Sigmoid colon (tissue), 7 donors: ENCODE data around the gene ANKIB1. TPM values are rescaled to one million over a fixed set of nuclear protein-coding genes. Genes with fewer than 3 reads are reported as not detected.

ENCODE experiments used
- DNase-seq: peaks from one replicate; pipeline ENCODE4 v3.0.0-alpha.2; 2019
- H3K27ac ChIP-seq, 4 donors: fragments of 200-600 bp; sonication (generic); one replicate each; pipeline ENCODE4 v1.5.1; 2016 to 2019; ENCODE audit warnings: mild to moderate bottlenecking in 1 of 4
- H3K27me3 ChIP-seq, 3 donors: fragments of 200-600 bp; sonication (generic); one replicate each; pipeline ENCODE4 v1.5.1; 2019; ENCODE audit warnings: mild to moderate bottlenecking in 1 of 3
- H3K36me3 ChIP-seq, 4 donors: fragments of 200-600 bp; sonication (generic); one replicate each; pipeline ENCODE4 v1.5.1; 2016 to 2019
- H3K4me1 ChIP-seq, 4 donors: fragments of 200-600 bp; sonication (generic); one replicate each; pipeline ENCODE4 v1.5.1; 2017 to 2019
- H3K4me3 ChIP-seq, 4 donors: fragments of 200-600 bp; sonication (generic); one replicate each; pipeline ENCODE4 v1.5.1; 2017 to 2019; ENCODE audit warnings: mild to moderate bottlenecking in 2 of 4, moderate library complexity in 1 of 4
- H3K9me3 ChIP-seq, 4 donors: fragments of 200-600 bp in 3 of 4; sonication (generic) in 3 of 4; one replicate each; pipeline versions ENCODE4 v1.5.1 to v1.6.1; 2013 to 2019
- EP300 ChIP-seq, 4 donors: sonication (generic); formaldehyde crosslinking; IDR thresholded peaks; one replicate each; pipeline ENCODE4 v1.6.1; 2017; ENCODE audit warnings: antibody characterized with exemption in 4 of 4
- POLR2A ChIP-seq, 2 donors: fragments of 450-650 bp; IDR thresholded peaks; one replicate each; pipeline ENCODE4 v1.6.1; 2016; ENCODE audit warnings: antibody characterized with exemption in 2 of 2, mild to moderate bottlenecking in 2 of 2, moderate library complexity in 2 of 2
- POLR2AphosphoS5 ChIP-seq, 4 donors: sonication (generic); formaldehyde crosslinking; IDR thresholded peaks; one replicate each; pipeline ENCODE4 v1.6.1; 2017; ENCODE audit warnings: antibody characterized with exemption in 4 of 4
- WGBS, 2 donors: extraction: QIAGEN DNeasy Blood & Tissue Kit; methylation state at CpG; one replicate each; pipeline ENCODE4 v1.1.7; 2013; 5-methylcytosine and 5-hydroxymethylcytosine counted together
- intact Hi-C: fragments of 100-400 bp; cut with DNase I; formaldehyde crosslinking; loops from one replicate; pipeline ENCODE4 v1.15.1; 2023
- polyA plus RNA-seq, 3 donors: library from polyadenylated mRNA; stranded (reverse); fragments of 200-250 nt; gene quantifications; one replicate each; pipeline ENCODE4 v1.2.3, GENCODE V29; 2013
- total RNA-seq, 4 donors: library from RNA; depleted of rRNA; stranded (reverse); fragments of >200 nt; gene quantifications; one replicate each; pipeline ENCODE4 v1.1.0, GENCODE V29; 2016
- TF ChIP-seq, protein P1 (sequence below), 4 experiments: fragments of 450-650 bp in 3 of 4; fragments of 200-600 bp in 1 of 4; IDR thresholded peaks; one replicate each; pipeline ENCODE4 v1.5.1; 2016 to 2019; ENCODE audit warnings: antibody characterized with exemption in 4 of 4, mild to moderate bottlenecking in 3 of 4, moderate library complexity in 2 of 4
- donor health status: healthy with polysubstance abuse.
- donor health status: Bipolar disorder and iron deficiency.
- donor health status: healthy.

Gene ANKIB1
- total and polyA plus RNA-seq, 7 donors = 12.6 to 37.5 (median 24.6) TPM

DNA sequence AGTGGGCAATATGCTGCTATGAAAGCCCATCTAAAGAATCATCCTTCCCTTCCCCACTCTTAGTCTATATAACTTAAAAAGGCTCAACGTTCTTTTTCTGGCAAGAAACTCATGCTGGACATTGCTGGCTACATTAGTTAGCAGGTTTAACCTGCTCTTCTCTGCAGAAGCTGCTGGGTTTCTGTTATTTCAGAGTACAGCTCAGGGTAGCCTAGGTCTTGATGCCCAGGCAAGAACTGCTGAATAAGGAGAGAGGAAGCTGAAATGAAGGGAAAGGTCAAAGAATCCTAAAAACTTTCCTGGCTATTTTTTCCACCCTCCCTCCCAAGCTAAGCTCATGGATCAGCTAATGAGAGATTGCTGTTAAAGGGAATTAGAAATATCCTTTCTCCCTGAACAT lies 79.4 kb downstream of the ANKIB1 start:
- Histone ChIP-seq H3K4me1 (peaks cover 0 to 5% (median 2%) of the 10 kb centered on the region in 4 donors), H3K9me3 (no peaks in the 10 kb centered on the region), H3K36me3 (peaks cover 0 to 29% (median 0%) of the 10 kb centered on the region in 4 donors), H3K27ac (no peak overlapping the region), H3K27me3 (no peaks in the 10 kb centered on the region), H3K4me3 (no peak overlapping the region)
- intact Hi-C loops = no loop called here
- no peak for TF ChIP-seq EP300 (IDR thresholded peaks at IDR 0.05)
- DNase-seq = no peak
- WGBS, 2 donors = 38 to 48% methylated on average over 1 of the region's 1 CpG

DNA sequence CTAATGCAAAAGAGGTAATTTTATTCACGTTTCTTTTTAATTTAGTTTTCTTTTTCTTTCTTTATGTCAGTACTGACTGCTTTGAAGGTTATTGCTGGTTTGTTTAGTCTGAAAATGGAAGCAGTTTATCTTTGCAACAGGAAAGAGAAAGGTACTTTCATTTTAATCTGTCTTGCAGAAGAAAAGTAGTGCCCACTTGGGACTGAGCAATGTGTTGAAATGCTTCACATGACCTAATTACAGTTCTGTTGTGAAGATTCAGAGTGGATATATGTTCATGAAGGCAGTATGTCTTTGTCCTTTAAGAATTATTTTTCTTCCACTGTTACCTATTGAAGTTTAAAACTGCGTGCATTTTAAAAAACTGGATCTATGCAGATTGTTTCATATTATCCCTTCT lies 80.1 kb downstream of the ANKIB1 start:
- Histone ChIP-seq H3K36me3 (peaks cover 0 to 23% (median 0%) of the 10 kb centered on the region in 4 donors), H3K27ac (no peak overlapping the region), H3K27me3 (no peaks in the 10 kb centered on the region), H3K4me3 (no peak overlapping the region), H3K9me3 (no peaks in the 10 kb centered on the region), H3K4me1 (peaks cover 0 to 5% (median 2%) of the 10 kb centered on the region in 4 donors)
- no peak for DNase-seq
- intact Hi-C loops = no loop called here
- TF ChIP-seq EP300 (IDR thresholded peaks at IDR 0.05) = no peak
- TF ChIP-seq POLR2A (IDR thresholded peaks at IDR 0.05) = no peak
- no peak for TF ChIP-seq POLR2AphosphoS5 (IDR thresholded peaks at IDR 0.05)
- TF ChIP-seq, protein P1, sequence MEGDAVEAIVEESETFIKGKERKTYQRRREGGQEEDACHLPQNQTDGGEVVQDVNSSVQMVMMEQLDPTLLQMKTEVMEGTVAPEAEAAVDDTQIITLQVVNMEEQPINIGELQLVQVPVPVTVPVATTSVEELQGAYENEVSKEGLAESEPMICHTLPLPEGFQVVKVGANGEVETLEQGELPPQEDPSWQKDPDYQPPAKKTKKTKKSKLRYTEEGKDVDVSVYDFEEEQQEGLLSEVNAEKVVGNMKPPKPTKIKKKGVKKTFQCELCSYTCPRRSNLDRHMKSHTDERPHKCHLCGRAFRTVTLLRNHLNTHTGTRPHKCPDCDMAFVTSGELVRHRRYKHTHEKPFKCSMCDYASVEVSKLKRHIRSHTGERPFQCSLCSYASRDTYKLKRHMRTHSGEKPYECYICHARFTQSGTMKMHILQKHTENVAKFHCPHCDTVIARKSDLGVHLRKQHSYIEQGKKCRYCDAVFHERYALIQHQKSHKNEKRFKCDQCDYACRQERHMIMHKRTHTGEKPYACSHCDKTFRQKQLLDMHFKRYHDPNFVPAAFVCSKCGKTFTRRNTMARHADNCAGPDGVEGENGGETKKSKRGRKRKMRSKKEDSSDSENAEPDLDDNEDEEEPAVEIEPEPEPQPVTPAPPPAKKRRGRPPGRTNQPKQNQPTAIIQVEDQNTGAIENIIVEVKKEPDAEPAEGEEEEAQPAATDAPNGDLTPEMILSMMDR (IDR thresholded peaks at IDR 0.05) = no peak
- WGBS, 2 donors = 73 to 82% methylated on average over 2 of the region's 2 CpGs

GRCh38 chr7:92330835-92331438 lies 85.2 kb downstream of the ANKIB1 start:
- Histone ChIP-seq H3K4me3 (no peak overlapping the region), H3K36me3 (peaks cover 0 to 38% (median 0%) of the 10 kb centered on the region in 4 donors), H3K27ac (no peak overlapping the region), H3K4me1 (peaks cover 0 to under 1% (median 0%) of the 10 kb centered on the region in 4 donors), H3K9me3 (no peaks in the 10 kb centered on the region), H3K27me3 (no peaks in the 10 kb centered on the region)
- TF ChIP-seq, protein P1 (IDR thresholded peaks at IDR 0.05) = no peak
- TF ChIP-seq POLR2AphosphoS5 (IDR thresholded peaks at IDR 0.05) (no peak), EP300 (IDR thresholded peaks at IDR 0.05) (no peak), POLR2A (IDR thresholded peaks at IDR 0.05) (no peak)
- whole genome bisulfite sequencing, 2 donors = 53 to 88% methylated on average over 4 of the region's 4 CpGs
- no peak for DNase-seq
- intact Hi-C loops = no loop called here

DNA sequence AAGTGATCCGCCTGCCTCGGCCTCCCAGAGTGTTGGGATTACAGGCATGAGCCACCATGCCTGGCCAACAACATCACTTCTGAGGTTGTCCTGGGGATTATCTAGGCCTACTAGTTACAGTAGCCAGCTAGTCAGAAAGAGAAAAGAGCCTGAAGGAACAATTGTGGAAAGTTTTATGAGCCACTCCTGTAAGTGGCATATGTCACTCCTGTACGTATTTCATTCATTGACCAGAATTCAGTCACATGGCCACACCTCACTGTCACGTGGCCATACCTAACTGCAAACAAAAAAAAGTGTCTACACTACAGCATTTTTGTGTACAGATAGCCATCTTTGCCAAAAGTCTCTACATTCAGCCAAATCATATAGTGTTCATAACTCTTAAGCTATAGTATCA lies 85.7 kb downstream of the ANKIB1 start:
- H3K9me3 ChIP-seq = no peaks in the 10 kb centered on the region
- no peak overlapping the region for H3K4me3 ChIP-seq
- TF ChIP-seq, protein P1 (IDR thresholded peaks at IDR 0.05) = no peak
- no peak for TF ChIP-seq EP300 (IDR thresholded peaks at IDR 0.05)
- DNase-seq = no peak
- WGBS, 2 donors = 59 to 87% methylated on average over 4 of the region's 4 CpGs
- intact Hi-C loops = no loop called here
- H3K27ac ChIP-seq = no peak overlapping the region
- H3K4me1 ChIP-seq = no peaks in the 10 kb centered on the region
- H3K27me3 ChIP-seq = no peaks in the 10 kb centered on the region
- peaks cover 0 to 38% (median 0%) of the 10 kb centered on the region in 4 donors for H3K36me3 ChIP-seq

DNA sequence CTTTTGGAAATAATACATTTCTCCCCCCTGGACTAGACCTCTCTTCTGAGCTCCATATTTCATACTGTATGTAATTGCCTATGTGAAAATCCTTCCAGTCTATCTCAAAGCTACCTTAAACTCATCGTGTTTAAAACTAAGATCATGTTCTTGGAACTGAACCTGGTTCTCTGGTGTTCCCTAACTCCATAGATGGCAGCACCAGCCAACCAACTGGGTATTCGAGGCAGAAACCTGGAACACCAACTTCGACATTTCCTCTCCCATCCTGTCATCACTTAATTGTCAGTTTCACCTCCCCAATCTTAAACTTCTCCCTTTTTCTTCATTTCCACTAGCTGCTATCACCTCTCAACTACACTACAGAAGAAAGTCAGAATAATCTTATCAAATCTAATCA lies 87.0 kb downstream of the ANKIB1 start:
- no peak overlapping the region for H3K4me3 ChIP-seq
- 95% methylated on average over 3 of the region's 3 CpGs for WGBS, 2 donors
- no peaks in the 10 kb centered on the region for H3K27me3 ChIP-seq
- no peaks in the 10 kb centered on the region for H3K4me1 ChIP-seq
- intact Hi-C loops = no loop called here
- no peak overlapping the region for H3K27ac ChIP-seq
- no peak for DNase-seq
- TF ChIP-seq POLR2AphosphoS5 (IDR thresholded peaks at IDR 0.05) = no peak
- no peak for TF ChIP-seq EP300 (IDR thresholded peaks at IDR 0.05)
- no peak for TF ChIP-seq POLR2A (IDR thresholded peaks at IDR 0.05)
- TF ChIP-seq, protein P1 (IDR thresholded peaks at IDR 0.05) = no peak
- peaks cover 0 to 35% (median 0%) of the 10 kb centered on the region in 4 donors for H3K36me3 ChIP-seq
- no peaks in the 10 kb centered on the region for H3K9me3 ChIP-seq
